HepG2 (cell line): ENCODE results near the gene GIMAP8. TPM values are rescaled to one million over a fixed set of nuclear protein-coding genes. Genes with fewer than 3 reads are reported as not detected.

Source experiments
- AHDC1 ChIP-seq: sonication (generic); formaldehyde crosslinking; IDR thresholded peaks from 2 replicates; pipeline ENCODE4 v1.5.1; 2020; ENCODE audit warnings: mild to moderate bottlenecking, missing genetic modification reagents, borderline replicate concordance
- POGK ChIP-seq: sonication (generic); formaldehyde crosslinking; conservative IDR thresholded peaks from 2 replicates; pipeline ENCODE4 v1.8.0; 2022; ENCODE audit warnings: mild to moderate bottlenecking, moderate library complexity, missing genetic modification reagents
- PTBP1 ChIP-seq: fragments of 200-400 bp; formaldehyde crosslinking; IDR thresholded peaks from 2 replicates; pipeline ENCODE4 v1.6.1; 2018; ENCODE audit warnings: low read length, low read depth; ENCODE audit not compliant: poor library complexity, severe bottlenecking
- ZBED4 ChIP-seq: sonication (generic); formaldehyde crosslinking; IDR thresholded peaks from 2 replicates; pipeline ENCODE4 v1.4.0; 2020; ENCODE audit warnings: missing genetic modification reagents, borderline replicate concordance
- ZBTB3 ChIP-seq: sonication (generic); formaldehyde crosslinking; IDR thresholded peaks from 2 replicates; pipeline ENCODE4 v1.4.0; 2020; ENCODE audit warnings: low read depth, mild to moderate bottlenecking, moderate library complexity, missing genetic modification reagents, borderline replicate concordance
- ZHX2 ChIP-seq, 2 experiments: sonication (generic) in 1 of 2; formaldehyde crosslinking in 1 of 2; IDR thresholded peaks; 2 replicates each; pipeline versions ENCODE4 v1.6.1 to v1.9.0; 2014 to 2022; ENCODE audit warnings: antibody characterized with exemption in 1 of 2, borderline replicate concordance in 1 of 2, inconsistent platforms in 1 of 2, low read depth in 1 of 2, missing genetic modification reagents in 1 of 2
- ZNF160 ChIP-seq: sonication (generic); formaldehyde crosslinking; IDR thresholded peaks from 2 replicates; pipeline ENCODE4 v1.8.0; 2022; ENCODE audit warnings: mild to moderate bottlenecking, inconsistent platforms, missing genetic modification reagents
- polyA plus RNA-seq, 8 experiments: library from polyadenylated mRNA; depleted of rRNA in 3 of 8; stranded (reverse) in 7 of 8; unstranded in 1 of 8; fragments of >200 nt; fragmentation: Illumina TruSeq in 4 of 8; extraction: Trizol in 4 of 8; gene quantifications; 2 replicates each; pipeline versions ENCODE4 v1.2.1 to v1.2.3, GENCODE V29; 2011 to 2016; ENCODE audit warnings: low read depth in 4 of 8, missing spikeins in 1 of 8, mixed read lengths in 1 of 8; ENCODE audit not compliant: insufficient read depth in 1 of 8
- total RNA-seq, 5 experiments: library from RNA; depleted of rRNA; stranded (reverse); fragments of >200 nt; fragmentation: Illumina TruSeq; extraction: Trizol; gene quantifications; 2 replicates each; pipeline ENCODE4 v1.2.3, GENCODE V29; 2016; ENCODE audit warnings: low read depth in 1 of 5

GIMAP8 gene
- total and polyA plus RNA-seq, 2 of the 13 experiments (the other 11 are each of a cell fraction or from before 2014, with no cell fraction given) = not detected

GRCh38 chr7:150404805-150405583 is 45.4 kb upstream of the GIMAP8 start (continued):
- TF ChIP-seq AHDC1 (CRISPR knock-in tag) (no peak), ZBED4 (CRISPR knock-in tag) (0 out of 2 replicates have a peak, but pooled peaks have one; percentile 21), POGK (CRISPR knock-in tag) (peak; percentile 89; the same call in 1 of the 2 replicates), ZBTB3 (0 out of 2 replicates have a peak, but pooled peaks have one; percentile 67), PTBP1 (no peak), ZHX2 (IDR thresholded peaks at IDR 0.05; ENCODE audit: low read depth) (peak; percentile 36; the same call in 1 of the 2 replicates), ZHX2 (CRISPR knock-in tag; IDR thresholded peaks at IDR 0.05; ENCODE audit: borderline replicate concordance) (no peak), ZNF160 (0 out of 2 replicates have a peak, but pooled peaks have one; percentile 19)
